HG02852 (cell line): Measurements from ENCODE around the gene PTX3.

Source experiments
- ATAC-seq: cut with Tn5 transposase; IDR thresholded peaks from one replicate; pipeline ENCODE4 v1.9.1; 2021; ENCODE audit warnings: mild to moderate bottlenecking, moderate library complexity; ENCODE audit not compliant: unreplicated experiment

PTX3 gene

GRCh38 chr3:157471064-157471463 lies 34.4 kb downstream of the PTX3 start:
- ATAC-seq = no peak

GRCh38 chr3:157472648-157473047 lies 36.0 kb downstream of the PTX3 start:
- no peak for ATAC-seq

GRCh38 chr3:157475921-157476414 lies 39.3 kb downstream of the PTX3 start:
- no peak for ATAC-seq

- no peak for ATAC-seq
Measured at GRCh38 chr3:157477441-157477840, 40.8 kb downstream of the PTX3 start.

GRCh38 chr3:157479464-157480243 lies 43.0 kb downstream of the PTX3 start:
- ATAC-seq = no peak

- no peak for ATAC-seq
Measured at GRCh38 chr3:157487339-157487738, 50.7 kb downstream of the PTX3 start.

GRCh38 chr3:157488144-157488543 lies 51.5 kb downstream of the PTX3 start:
- no peak for ATAC-seq

- no peak for ATAC-seq
Measured at GRCh38 chr3:157491136-157491535, 54.5 kb downstream of the PTX3 start.
